AG09319 (cell line): ENCODE measurements around the gene RPSA.
"Not testable (repeated sequence)": the region's sequence is repeated elsewhere in the genome, so short reads cannot be mapped to it uniquely, and the experiment has no call there.

ENCODE experiments used
- DNase-seq: peaks from one replicate; pipeline ENCODE4 v3.0.0-alpha.2; 2010; ENCODE audit warnings: low read depth; ENCODE audit errors: extremely low read depth
- CTCF ChIP-seq: IDR thresholded peaks from 2 replicates; pipeline ENCODE4 v1.5.1; 2011; ENCODE audit warnings: low read depth, mild to moderate bottlenecking, inconsistent platforms, low read length, moderate library complexity

RPSA gene

GRCh38 chr3:39449796-39450195 lies 43.3 kb downstream of the RPSA start:
- DNase-seq = no peak
- no peak for TF ChIP-seq CTCF

- DNase-seq = no peak
- TF ChIP-seq CTCF = no peak
Observed at GRCh38 chr3:39453134-39453533, 46.6 kb downstream of the RPSA start.

- DNase-seq = not testable (repeated sequence)
Observed at GRCh38 chr3:39453872-39454271, 47.4 kb downstream of the RPSA start.

- DNase-seq = no peak
- no peak for TF ChIP-seq CTCF
Observed at GRCh38 chr3:39454591-39455217, 48.2 kb downstream of the RPSA start.

GRCh38 chr3:39456159-39456558 lies 49.6 kb downstream of the RPSA start:
- TF ChIP-seq CTCF = no peak
- DNase-seq = no peak

GRCh38 chr3:39457361-39457760 lies 50.8 kb downstream of the RPSA start:
- no peak for TF ChIP-seq CTCF
- DNase-seq = no peak

GRCh38 chr3:39458579-39458978 lies 52.1 kb downstream of the RPSA start:
- not testable (repeated sequence) for DNase-seq

GRCh38 chr3:39460677-39461076 lies 54.2 kb downstream of the RPSA start:
- no peak for TF ChIP-seq CTCF
- DNase-seq = no peak
